Natural killer cell (primary cell): ENCODE measurements around the gene C9orf78. TPM values are rescaled to one million over a fixed set of nuclear protein-coding genes. Genes with fewer than 3 reads are reported as not detected.

Experiments used
- ATAC-seq, 3 donors: fragments of 150-1000 bp in 2 of 3; fragments of 200-7000 bp in 1 of 3; cut with Tn5 transposase; 1 replicate in 1 of 3; 2 replicates in 2 of 3; pipeline ENCODE4 v1.10.0; 2021; ENCODE audit warnings: mild to moderate bottlenecking in 2 of 3, moderate library complexity in 2 of 3
- DNase-seq, 2 donors: peaks; one replicate each; pipeline versions ENCODE4 v3.0.0 to v3.0.0-alpha.2; 2013 to 2021; ENCODE audit warnings: mixed read lengths in 1 of 2
- H3K27ac ChIP-seq: one replicate; pipeline ENCODE4 v1.5.1; 2013; ENCODE audit warnings: mild to moderate bottlenecking, low read length
- H3K27me3 ChIP-seq: one replicate; pipeline ENCODE4 v1.6.1; 2013; ENCODE audit warnings: low read length; ENCODE audit not compliant: control insufficient read depth, insufficient read depth
- H3K36me3 ChIP-seq: one replicate; pipeline ENCODE4 v1.6.1; 2013; ENCODE audit warnings: low read length; ENCODE audit not compliant: control insufficient read depth, insufficient read depth
- H3K4me1 ChIP-seq: one replicate; pipeline ENCODE4 v1.6.1; 2013; ENCODE audit warnings: low read length; ENCODE audit not compliant: control insufficient read depth, insufficient read depth
- H3K4me3 ChIP-seq: one replicate; pipeline ENCODE4 v1.5.1; 2013; ENCODE audit warnings: low read length
- H3K9me3 ChIP-seq: one replicate; pipeline ENCODE4 v1.6.1; 2013; ENCODE audit warnings: low read length; ENCODE audit not compliant: control insufficient read depth, insufficient read depth
- H3K27ac Mint-ChIP-seq, 2 donors: one replicate each; pipeline ENCODE4 v1.8.0; 2022; ENCODE audit warnings: mild to moderate bottlenecking in 2 of 2, mixed read lengths in 2 of 2, moderate library complexity in 1 of 2
- H3K27me3 Mint-ChIP-seq, 2 donors: one replicate each; pipeline ENCODE4 v1.8.0; 2022; ENCODE audit warnings: low read depth in 2 of 2, mixed read lengths in 2 of 2
- H3K36me3 Mint-ChIP-seq: one replicate; pipeline ENCODE4 v1.8.0; 2022; ENCODE audit warnings: mixed read lengths
- H3K4me1 Mint-ChIP-seq, 2 donors: one replicate each; pipeline ENCODE4 v1.8.0; 2022; ENCODE audit warnings: mixed read lengths in 2 of 2
- H3K4me3 Mint-ChIP-seq: one replicate; pipeline ENCODE4 v1.8.0; 2022; ENCODE audit warnings: mild to moderate bottlenecking, moderate library complexity, mixed read lengths
- H3K9me3 Mint-ChIP-seq, 2 donors: one replicate each; pipeline ENCODE4 v1.8.0; 2022; ENCODE audit warnings: mixed read lengths in 2 of 2
- WGBS: methylation state at CpG from one replicate; pipeline ENCODE4 v1.1.7; 2013; ENCODE audit warnings: missing lambda C conversion rate; ENCODE audit not compliant: insufficient coverage; 5-methylcytosine and 5-hydroxymethylcytosine counted together
- intact Hi-C: fragments of 100-400 bp; cut with micrococcal nuclease; formaldehyde crosslinking; loops from one replicate; pipeline ENCODE4 v1.14.2; 2022
- total RNA-seq, 4 donors: library from RNA; stranded (reverse); fragments of 120-200 nt in 1 of 4; gene quantifications; one replicate each; pipeline versions ENCODE4 v1.2.3 to v1.2.4, GENCODE V29; 2013 to 2022
- TF ChIP-seq, protein P1 (sequence below): fragments of 200-600 bp; IDR thresholded peaks from one replicate; pipeline ENCODE4 v1.8.0; 2022; ENCODE audit warnings: antibody characterized with exemption

C9orf78 gene
- total RNA-seq, 3 donors from 2014 or later (not counting 1 experiment from before 2014, with no cell fraction given), result 93.7 to 97.9 (median 97.6) TPM

DNA sequence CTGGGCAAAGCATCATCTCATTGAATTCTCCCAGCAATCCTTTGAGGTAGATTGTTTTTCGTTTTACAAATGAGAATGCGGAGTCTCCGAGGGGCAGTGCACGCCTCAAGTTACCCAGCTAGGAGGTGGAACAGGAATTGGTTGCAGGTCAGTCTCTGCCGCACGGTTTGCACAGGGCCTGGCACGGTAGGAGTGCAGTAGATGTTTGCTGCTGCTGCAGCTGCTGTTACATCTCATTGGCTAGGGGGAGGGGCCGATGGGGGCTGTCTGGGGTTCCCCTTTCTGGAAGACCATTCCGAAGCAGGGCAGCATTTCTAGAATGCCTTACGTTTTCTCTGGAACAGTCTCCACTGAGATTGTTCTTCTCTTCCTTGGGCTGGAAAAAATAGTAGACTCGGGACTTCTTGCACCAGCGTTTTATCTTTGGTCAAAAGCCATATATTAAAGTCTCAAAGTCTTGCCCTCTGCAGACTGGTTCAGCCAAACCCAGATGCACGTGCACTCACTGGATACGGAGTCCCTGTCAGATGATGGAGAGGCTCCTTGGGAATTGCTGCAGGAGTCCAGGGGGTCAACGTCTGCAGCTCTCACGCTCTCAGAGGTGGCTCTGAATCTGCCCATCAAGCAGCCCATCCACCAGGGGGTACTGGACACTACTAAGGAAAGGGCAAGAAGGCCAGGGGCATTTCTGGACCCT is 1.4 kb upstream of the C9orf78 start:
- peak in 1 of 2 donors; percentile 69 for DNase-seq
- H3K27ac Mint-ChIP-seq, result peak overlapping the region; percentile 98
- H3K4me1 Mint-ChIP-seq, result peaks cover 54 to 60% of the 10 kb centered on the region in 2 donors
- Histone ChIP-seq H3K36me3 (peaks cover 25% of the 10 kb centered on the region), H3K27me3 (no peaks in the 10 kb centered on the region), H3K4me1 (peaks cover 44% of the 10 kb centered on the region), H3K4me3 (peak overlapping the region; percentile 98), H3K27ac (peak overlapping the region; percentile 81), H3K9me3 (no peaks in the 10 kb centered on the region)
- H3K4me3 Mint-ChIP-seq, result peak overlapping the region; percentile 96
- H3K27me3 Mint-ChIP-seq, result no peaks in the 10 kb centered on the region
- intact Hi-C loops, result no loop called here
- ATAC-seq, result no peak
- no peaks in the 10 kb centered on the region for H3K36me3 Mint-ChIP-seq
- H3K9me3 Mint-ChIP-seq, result no peaks in the 10 kb centered on the region
- TF ChIP-seq, protein P1, sequence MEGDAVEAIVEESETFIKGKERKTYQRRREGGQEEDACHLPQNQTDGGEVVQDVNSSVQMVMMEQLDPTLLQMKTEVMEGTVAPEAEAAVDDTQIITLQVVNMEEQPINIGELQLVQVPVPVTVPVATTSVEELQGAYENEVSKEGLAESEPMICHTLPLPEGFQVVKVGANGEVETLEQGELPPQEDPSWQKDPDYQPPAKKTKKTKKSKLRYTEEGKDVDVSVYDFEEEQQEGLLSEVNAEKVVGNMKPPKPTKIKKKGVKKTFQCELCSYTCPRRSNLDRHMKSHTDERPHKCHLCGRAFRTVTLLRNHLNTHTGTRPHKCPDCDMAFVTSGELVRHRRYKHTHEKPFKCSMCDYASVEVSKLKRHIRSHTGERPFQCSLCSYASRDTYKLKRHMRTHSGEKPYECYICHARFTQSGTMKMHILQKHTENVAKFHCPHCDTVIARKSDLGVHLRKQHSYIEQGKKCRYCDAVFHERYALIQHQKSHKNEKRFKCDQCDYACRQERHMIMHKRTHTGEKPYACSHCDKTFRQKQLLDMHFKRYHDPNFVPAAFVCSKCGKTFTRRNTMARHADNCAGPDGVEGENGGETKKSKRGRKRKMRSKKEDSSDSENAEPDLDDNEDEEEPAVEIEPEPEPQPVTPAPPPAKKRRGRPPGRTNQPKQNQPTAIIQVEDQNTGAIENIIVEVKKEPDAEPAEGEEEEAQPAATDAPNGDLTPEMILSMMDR, result no peak
- 22% methylated on average over 16 of the region's 16 CpGs for WGBS

DNA sequence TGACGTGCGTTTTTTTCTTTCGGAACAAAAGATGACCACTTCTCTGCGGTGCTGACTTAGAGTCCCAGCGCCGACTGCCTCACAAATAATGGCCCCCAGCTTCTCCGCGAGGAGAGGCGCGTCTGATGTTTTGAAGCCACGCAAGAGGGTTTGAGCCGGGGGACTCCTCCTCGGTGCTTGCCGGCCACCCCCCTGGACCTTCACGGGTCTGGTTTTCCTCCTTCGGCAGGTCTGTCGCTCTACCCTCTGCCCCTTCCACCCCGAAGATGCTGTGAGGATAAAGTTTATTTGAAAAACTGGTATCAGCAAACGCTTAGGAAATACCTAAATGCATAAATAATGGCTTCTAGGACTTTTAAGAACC is 767 bp upstream of the C9orf78 start:
- no peaks in the 10 kb centered on the region for H3K9me3 Mint-ChIP-seq
- under 1% methylated on average over 17 of the region's 19 CpGs for WGBS
- H3K36me3 ChIP-seq, result peaks cover 31% of the 10 kb centered on the region
- peak overlapping the region; percentile 81 for H3K27ac ChIP-seq
- ATAC-seq (no peak), DNase-seq (peak in 1 of 2 donors; percentile 46)
- H3K27ac Mint-ChIP-seq, result peak overlapping the region; percentile 98
- H3K36me3 Mint-ChIP-seq, result no peaks in the 10 kb centered on the region
- peak overlapping the region; percentile 98 for H3K4me3 ChIP-seq
- no peaks in the 10 kb centered on the region for H3K27me3 Mint-ChIP-seq
- no peaks in the 10 kb centered on the region for H3K9me3 ChIP-seq
- no peaks in the 10 kb centered on the region for H3K27me3 ChIP-seq
- H3K4me1 ChIP-seq, result peaks cover 44% of the 10 kb centered on the region
- intact Hi-C loops, result loop anchor here (2.0 kb wide), 1 partner anchor 49 kb away; no protein-coding TSS in a partner anchor
- H3K4me1 Mint-ChIP-seq, result peaks cover 54 to 55% of the 10 kb centered on the region in 2 donors
- TF ChIP-seq, protein P1, result no peak
- H3K4me3 Mint-ChIP-seq, result peak overlapping the region; percentile 96

DNA sequence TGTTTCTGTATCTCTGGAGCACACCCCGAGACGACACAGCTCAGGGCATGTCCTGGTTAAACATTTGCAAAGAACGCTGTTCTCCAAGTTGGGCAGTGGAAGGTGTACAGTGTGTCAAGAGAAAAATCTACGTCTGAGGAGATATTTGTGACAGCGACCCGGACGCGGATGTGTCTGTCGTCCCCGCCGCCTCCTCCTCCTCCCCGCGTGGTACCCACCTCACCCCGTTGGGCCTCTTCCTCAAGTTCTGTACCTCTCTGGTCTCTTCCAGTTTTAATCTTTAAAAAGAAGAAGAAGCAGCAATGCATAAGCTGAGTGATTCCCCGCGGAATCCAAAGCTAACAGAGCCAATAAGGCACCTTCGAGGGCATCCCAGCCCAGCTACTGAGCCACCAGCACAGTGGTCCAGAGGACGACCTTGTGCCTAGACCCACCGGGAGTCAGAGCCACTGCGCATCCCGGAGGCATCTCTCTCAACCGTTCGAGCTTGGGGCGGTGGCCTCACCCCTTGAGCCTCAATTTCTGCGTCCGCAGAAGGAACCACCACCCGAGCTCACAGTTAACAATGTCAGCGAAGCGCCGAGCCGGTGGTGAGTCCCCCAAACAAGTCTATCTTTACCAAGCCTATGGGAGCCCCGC is 467 bp downstream of the C9orf78 start:
- Histone ChIP-seq H3K4me3 (peak overlapping the region; percentile 98), H3K27me3 (no peaks in the 10 kb centered on the region), H3K36me3 (peaks cover 38% of the 10 kb centered on the region), H3K9me3 (no peaks in the 10 kb centered on the region), H3K4me1 (peaks cover 37% of the 10 kb centered on the region), H3K27ac (peak overlapping the region; percentile 89)
- ATAC-seq (peak; percentile 16 to 29 (median 25)), DNase-seq (peak; percentile 35 to 68)
- Mint-ChIP-seq H3K9me3 (no peaks in the 10 kb centered on the region), H3K4me3 (peak overlapping the region; percentile 99), H3K27me3 (no peaks in the 10 kb centered on the region), H3K36me3 (no peaks in the 10 kb centered on the region), H3K27ac (peak overlapping the region; percentile 98), H3K4me1 (peaks cover 52 to 54% of the 10 kb centered on the region in 2 donors)
- 3% methylated on average over 32 of the region's 32 CpGs for WGBS
- TF ChIP-seq, protein P1, result no peak
- intact Hi-C loops, result loop anchor here (2.0 kb wide), 1 partner anchor 50 kb away; no protein-coding TSS in a partner anchor
